Testis (tissue), 3 donors: ENCODE results near the gene GATAD2B. TPM values are rescaled to one million over a fixed set of nuclear protein-coding genes. Genes with fewer than 3 reads are reported as not detected.

Experiments used
- DNase-seq: peaks from one replicate; pipeline ENCODE4 v3.0.0-alpha.2; 2019
- H3K27ac ChIP-seq, 2 donors: fragments of 200-600 bp; sonication (generic); one replicate each; pipeline ENCODE4 v1.5.1; 2019
- H3K27me3 ChIP-seq: fragments of 200-600 bp; sonication (generic); one replicate; pipeline ENCODE4 v1.5.1; 2019
- H3K36me3 ChIP-seq: fragments of 200-600 bp; sonication (generic); one replicate; pipeline ENCODE4 v1.5.1; 2017; ENCODE audit warnings: low read depth; ENCODE audit errors: missing control alignments
- H3K4me1 ChIP-seq: fragments of 200-600 bp; sonication (generic); one replicate; pipeline ENCODE4 v1.5.1; 2019
- H3K4me3 ChIP-seq, 2 donors: fragments of 200-600 bp; sonication (generic); one replicate each; pipeline ENCODE4 v1.5.1; 2017 to 2019
- H3K9me3 ChIP-seq: fragments of 200-600 bp; sonication (generic); one replicate; pipeline ENCODE4 v1.5.1; 2017
- POLR2A ChIP-seq: fragments of 450-650 bp; IDR thresholded peaks from one replicate; pipeline ENCODE4 v1.6.1; 2017; ENCODE audit warnings: antibody characterized with exemption, mild to moderate bottlenecking, moderate library complexity
- WGBS, 2 donors: methylation state at CpG; one replicate each; pipeline ENCODE4 v1.1.5; 2018; 5-methylcytosine and 5-hydroxymethylcytosine counted together
- intact Hi-C: fragments of 100-400 bp; cut with DNase I; formaldehyde crosslinking; loops from one replicate; pipeline ENCODE4 v1.15.1; 2023; ENCODE audit warnings: low total_unique reads
- polyA plus RNA-seq: library from polyadenylated mRNA; stranded (reverse); fragments of 350-450 nt; fragmentation: Illumina TruSeq; extraction: RNeasy Lipid Tissue Mini Kit (QIAGEN cat#74804); gene quantifications from one replicate; pipeline ENCODE4 v1.2.3, GENCODE V29; 2014; ENCODE audit warnings: low read depth, low replicate concordance; ENCODE audit not compliant: insufficient read depth
- total RNA-seq, 2 donors: library from RNA; depleted of rRNA; stranded (reverse); fragments of >200 nt; gene quantifications; one replicate each; pipeline ENCODE4 v1.2.3, GENCODE V29; 2016
- TF ChIP-seq, protein P1 (sequence below), 3 experiments: fragments of 450-650 bp in 2 of 3; fragments of 200-600 bp in 1 of 3; sonication (generic) in 1 of 3; IDR thresholded peaks; one replicate each; pipeline ENCODE4 v1.5.1; 2016 to 2019; ENCODE audit warnings: antibody characterized with exemption in 3 of 3, mild to moderate bottlenecking in 2 of 3, moderate library complexity in 1 of 3

The GATAD2B gene
- total and polyA plus RNA-seq, 3 donors from 2014 or later, result 26.5 to 37.4 (median 32.1) TPM

DNA sequence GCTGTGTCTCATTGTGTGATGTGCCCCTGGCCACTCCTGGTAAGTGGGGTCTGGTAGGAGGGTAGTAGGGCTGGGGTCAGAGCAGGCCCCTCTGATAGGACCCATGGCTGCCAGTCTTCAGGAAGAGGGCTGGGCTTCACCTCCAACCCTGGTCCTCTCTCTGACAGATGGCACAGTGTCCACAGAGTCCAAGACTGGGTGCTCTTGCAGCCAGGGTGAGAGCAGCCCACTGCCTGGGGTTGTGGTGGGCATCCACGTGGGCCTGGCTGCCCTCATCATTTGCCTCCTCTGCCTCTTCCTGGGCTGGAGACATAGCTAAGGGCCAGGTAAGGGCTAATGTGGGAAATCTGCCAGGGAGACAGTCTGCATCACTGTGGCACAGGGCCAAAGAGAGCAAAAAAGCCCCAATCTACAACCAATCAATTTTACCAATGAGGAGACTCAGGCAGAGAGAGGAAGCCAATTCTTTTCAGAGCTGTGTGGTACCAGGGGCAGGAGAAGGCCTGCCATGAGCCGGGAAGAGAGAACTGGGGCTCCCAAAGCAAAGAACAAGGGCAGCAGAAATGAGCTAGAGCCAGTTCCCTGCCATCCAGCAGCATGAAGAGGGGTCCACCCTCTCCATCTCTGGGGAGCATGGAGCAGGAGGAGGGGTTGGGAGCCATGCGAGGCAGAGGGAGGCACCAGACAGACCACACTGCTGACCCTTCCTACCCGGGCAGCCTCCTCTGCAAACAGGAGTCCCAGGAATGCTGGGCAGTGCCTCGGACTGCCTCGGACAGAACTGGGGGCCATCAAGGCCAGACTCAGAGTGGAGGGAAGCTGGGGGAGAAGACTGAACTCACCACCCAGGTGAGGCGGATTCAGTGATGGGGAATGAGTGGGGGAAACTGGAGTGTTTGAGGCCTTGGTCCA, 120.7 kb downstream of the GATAD2B start:
- no peak overlapping the region for H3K27ac ChIP-seq
- DNase-seq, result peak; percentile 10

DNA sequence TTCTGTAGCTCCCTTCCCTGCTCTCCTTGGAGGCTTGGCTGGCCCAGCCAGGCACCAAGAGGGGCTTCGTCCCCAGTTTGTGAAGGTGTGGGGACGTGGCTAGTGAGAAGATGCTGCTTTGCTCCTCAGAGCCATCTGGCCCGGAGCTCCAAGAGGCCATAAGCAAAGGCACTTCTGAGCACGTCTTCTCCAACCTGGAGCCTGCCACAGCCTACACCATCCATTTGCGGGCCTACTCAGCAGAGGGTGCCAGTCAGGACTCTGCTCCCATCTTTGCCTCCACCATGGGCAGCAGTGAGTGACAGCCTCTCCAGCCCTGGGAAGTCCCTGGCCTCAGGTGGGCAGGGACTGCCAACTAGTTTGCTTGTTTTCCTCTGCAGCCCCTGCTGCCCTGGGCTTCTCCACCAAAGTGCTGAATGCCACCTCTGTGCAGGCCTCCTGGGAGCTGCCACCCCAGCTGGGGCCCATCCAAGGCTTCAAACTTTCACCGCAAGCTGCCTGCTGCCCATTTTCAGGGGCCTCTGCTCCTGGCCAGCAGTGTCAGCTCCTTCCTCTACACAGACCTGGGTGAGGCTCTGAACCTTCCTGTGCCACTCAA, 121.6 kb downstream of the GATAD2B start:
- WGBS, 2 donors, result 90 to 99% methylated on average over 2 to 6 of the region's 6 CpGs
- TF ChIP-seq POLR2A, result no peak
- TF ChIP-seq, protein P1, sequence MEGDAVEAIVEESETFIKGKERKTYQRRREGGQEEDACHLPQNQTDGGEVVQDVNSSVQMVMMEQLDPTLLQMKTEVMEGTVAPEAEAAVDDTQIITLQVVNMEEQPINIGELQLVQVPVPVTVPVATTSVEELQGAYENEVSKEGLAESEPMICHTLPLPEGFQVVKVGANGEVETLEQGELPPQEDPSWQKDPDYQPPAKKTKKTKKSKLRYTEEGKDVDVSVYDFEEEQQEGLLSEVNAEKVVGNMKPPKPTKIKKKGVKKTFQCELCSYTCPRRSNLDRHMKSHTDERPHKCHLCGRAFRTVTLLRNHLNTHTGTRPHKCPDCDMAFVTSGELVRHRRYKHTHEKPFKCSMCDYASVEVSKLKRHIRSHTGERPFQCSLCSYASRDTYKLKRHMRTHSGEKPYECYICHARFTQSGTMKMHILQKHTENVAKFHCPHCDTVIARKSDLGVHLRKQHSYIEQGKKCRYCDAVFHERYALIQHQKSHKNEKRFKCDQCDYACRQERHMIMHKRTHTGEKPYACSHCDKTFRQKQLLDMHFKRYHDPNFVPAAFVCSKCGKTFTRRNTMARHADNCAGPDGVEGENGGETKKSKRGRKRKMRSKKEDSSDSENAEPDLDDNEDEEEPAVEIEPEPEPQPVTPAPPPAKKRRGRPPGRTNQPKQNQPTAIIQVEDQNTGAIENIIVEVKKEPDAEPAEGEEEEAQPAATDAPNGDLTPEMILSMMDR (IDR thresholded peaks at IDR 0.05), result no peak
- Histone ChIP-seq H3K9me3 (no peaks in the 10 kb centered on the region), H3K4me3 (no peak overlapping the region), H3K27me3 (no peaks in the 10 kb centered on the region), H3K27ac (no peak overlapping the region), H3K4me1 (no peaks in the 10 kb centered on the region), H3K36me3 (no peaks in the 10 kb centered on the region)
- intact Hi-C loops, result no loop called here
- peak; percentile 12 for DNase-seq

More for the DNA sequence above, 120.7 kb downstream of the GATAD2B start:
- Histone ChIP-seq H3K4me3 (no peak overlapping the region), H3K9me3 (no peaks in the 10 kb centered on the region), H3K27me3 (no peaks in the 10 kb centered on the region), H3K4me1 (no peaks in the 10 kb centered on the region), H3K36me3 (no peaks in the 10 kb centered on the region)
- 80 to 90% methylated on average over 5 to 7 of the region's 7 CpGs for WGBS, 2 donors
- TF ChIP-seq, protein P1 (IDR thresholded peaks at IDR 0.05), result no peak
- no peak for TF ChIP-seq POLR2A
- intact Hi-C loops, result no loop called here

DNA sequence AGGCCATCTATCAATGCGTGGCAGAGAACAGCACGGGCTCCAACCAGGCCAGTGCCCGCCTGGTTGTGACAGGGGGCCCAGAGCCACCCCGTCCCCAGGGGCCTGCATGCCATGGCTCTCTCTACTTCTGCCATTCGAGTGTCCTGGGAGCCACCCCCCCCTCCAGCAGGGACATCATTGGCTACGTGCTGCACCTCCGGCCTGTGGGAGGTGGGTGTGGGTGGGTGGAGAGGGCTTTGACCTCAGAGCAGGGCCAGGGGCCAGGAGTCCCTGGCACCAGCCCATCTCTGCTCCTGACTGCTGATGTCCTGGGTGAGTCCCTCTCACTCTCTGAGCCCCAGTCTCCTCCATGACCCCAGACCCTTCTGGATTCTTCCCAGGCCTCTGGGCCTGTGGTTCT, 122.3 kb downstream of the GATAD2B start:
- no peak for TF ChIP-seq POLR2A
- TF ChIP-seq, protein P1 (IDR thresholded peaks at IDR 0.05), result no peak
- peak; percentile 12 for DNase-seq
- no peaks in the 10 kb centered on the region for H3K36me3 ChIP-seq
- no peak overlapping the region for H3K4me3 ChIP-seq
- H3K27ac ChIP-seq, result no peak overlapping the region
- H3K27me3 ChIP-seq, result no peaks in the 10 kb centered on the region
- WGBS, 2 donors, result 53 to 100% methylated on average over 1 to 4 of the region's 7 CpGs
- no peaks in the 10 kb centered on the region for H3K4me1 ChIP-seq
- no peaks in the 10 kb centered on the region for H3K9me3 ChIP-seq
- intact Hi-C loops, result no loop called here

- Histone ChIP-seq H3K27me3 (no peaks in the 10 kb centered on the region), H3K27ac (no peak overlapping the region), H3K9me3 (no peaks in the 10 kb centered on the region), H3K4me1 (no peaks in the 10 kb centered on the region), H3K4me3 (no peak overlapping the region), H3K36me3 (no peaks in the 10 kb centered on the region)
- WGBS, 2 donors, result 90 to 91% methylated on average over 21 to 27 of the region's 27 CpGs
- intact Hi-C loops, result loop anchor here (10.0 kb wide), 1 partner anchor 145 kb away; the partner anchor contains the start of gene DENND4B
- TF ChIP-seq POLR2A, result no peak
- TF ChIP-seq, protein P1 (IDR thresholded peaks at IDR 0.05), result no peak
- DNase-seq, result peak; percentile 12
These were observed 123.0 kb downstream of the GATAD2B start for GRCh38 chr1:153799566-153800465.
